SIG-M5 (cell line): ENCODE results near the gene PKP3.

Source experiments
- DNase-seq: peaks from one replicate; lab custom pipeline; 2025; lab: John Stamatoyannopoulos, UW

PKP3 gene

DNA sequence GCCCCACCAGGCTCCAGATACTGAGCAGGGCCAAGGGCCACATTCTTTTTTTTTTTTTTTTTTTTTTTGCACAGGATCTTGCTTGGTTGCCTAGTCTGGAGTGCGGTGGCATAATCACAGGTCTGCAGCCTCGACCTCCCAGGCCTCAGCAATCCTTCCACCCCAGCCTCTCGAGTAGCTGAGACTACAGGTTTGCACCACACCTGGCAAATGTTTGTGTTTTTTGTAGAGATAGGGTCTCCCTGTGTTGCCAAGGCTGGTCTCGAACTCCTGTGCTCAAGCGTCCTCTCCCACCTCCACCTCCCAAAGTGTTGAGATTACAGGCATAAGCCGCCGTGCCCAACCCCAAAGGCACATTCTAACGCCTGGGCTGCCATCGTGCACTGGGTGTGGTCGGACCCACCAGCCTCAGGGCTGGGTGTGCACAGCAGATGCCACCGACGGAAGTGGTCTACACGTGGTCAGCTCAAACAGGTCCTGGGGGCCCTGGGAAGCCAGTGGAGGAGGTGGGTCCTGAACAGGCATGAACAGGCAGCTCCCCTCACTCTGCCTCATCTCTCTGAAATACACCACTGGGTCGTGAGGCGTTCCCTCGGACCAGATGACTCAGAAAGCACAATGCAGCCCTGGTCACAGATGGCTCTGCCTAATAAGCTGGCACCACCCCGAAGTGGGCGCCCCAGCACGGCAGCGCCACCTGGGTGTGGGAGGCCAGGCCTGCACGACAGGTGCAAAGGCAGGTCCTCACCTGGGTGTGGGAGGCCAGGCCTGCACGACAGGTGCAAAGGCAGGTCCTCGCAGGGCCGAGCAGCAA lies 29.9 kb upstream of the PKP3 start:
- no peak for DNase-seq

DNA sequence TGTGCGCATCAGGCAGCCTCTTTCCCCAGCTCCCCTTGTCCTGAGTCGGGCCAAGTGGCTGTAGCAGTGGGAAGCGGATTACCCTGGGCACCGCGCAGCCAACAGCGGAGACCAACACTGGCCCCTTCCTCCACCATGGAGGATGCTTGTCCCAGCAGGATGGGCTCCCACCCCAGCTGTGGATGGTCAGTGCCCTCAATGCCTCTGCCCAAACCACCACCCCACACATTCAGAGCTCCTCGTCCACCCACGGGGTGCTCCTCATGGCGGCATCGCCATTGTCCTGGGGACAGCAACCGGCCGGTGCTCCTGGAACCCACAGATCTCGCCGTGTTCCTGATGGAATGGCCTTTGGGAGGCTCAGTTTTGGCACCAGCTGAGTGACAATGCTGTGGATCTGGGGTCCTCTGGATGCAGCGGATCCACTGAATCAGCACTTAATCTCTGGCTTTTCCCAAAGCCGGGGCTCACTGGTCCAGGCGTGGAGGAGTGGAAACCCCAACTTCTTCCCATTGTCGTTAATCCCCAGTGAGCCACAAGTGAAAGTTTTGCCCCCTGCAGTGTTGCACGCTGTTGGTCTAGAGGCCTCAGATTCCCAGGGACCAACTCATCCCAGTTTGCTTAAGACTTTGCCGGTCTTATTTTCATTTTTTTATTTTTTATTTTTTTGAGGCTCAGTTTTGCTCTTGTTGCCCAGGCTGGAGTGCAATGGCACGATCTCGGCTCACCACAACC lies 28.9 kb upstream of the PKP3 start:
- DNase-seq: no peak

- no peak for DNase-seq
Measured at GRCh38 chr11:365831-366230, 28.2 kb upstream of the PKP3 start.

GRCh38 chr11:367956-368413 lies 26.0 kb upstream of the PKP3 start:
- DNase-seq: no peak

DNA sequence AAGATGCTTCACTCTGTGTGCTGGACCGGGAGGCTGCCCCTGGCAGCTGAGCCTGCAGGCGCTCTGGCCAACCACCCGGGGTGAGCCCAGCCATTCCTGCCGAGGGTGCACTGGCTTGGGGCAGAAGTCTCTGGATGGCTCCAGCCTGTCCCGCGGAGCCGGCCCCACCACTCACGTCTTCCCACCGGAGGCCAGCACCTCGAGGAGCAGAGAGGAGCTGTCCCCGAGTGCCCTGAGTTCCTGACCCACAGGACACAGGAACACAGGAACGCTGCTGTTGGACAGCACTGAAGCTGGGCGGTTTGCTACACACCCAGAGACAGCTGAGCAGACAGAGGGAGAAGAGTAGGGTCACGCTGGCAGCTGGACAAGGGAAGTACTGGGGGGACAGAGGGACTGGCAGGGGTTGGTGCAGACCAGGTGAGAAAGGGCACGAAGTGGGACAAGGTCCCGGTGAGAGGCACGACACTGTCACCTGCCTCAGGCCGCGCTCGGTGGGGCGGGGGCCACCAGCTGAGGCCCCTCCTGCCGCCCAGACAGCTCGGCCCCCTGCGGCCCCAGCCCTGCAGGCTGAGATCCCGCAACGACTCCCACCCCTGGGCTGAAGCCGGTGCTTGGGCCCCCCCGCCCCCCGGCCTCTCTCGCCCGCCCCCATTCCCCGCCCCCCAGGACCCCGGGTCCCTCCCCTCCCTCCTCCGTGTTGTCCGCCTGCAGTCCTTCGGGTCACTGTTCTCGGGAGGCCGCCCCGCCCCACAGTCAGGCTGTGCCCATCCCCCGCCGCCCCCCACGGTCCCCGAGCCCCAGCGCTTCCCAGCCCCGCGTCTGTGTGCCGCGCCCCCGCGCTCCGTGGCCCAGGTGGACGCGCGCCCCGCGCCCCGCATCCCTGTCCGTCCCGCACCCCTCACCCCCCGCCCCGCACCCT lies 25.3 kb upstream of the PKP3 start:
- no peak for DNase-seq

GRCh38 chr11:369336-370018 lies 24.5 kb upstream of the PKP3 start, which contains the start of gene B4GALNT4:
Gene B4GALNT4 (plus strand): TSS chr11:369499. CDS start chr11:369804, 305 bp downstream.
- DNase-seq: no peak

GRCh38 chr11:370070-370941 lies 23.7 kb upstream of the PKP3 start:
- no peak for DNase-seq

GRCh38 chr11:371051-371450 lies 23.0 kb upstream of the PKP3 start:
- DNase-seq: no peak

- no peak for DNase-seq
Measured at GRCh38 chr11:371716-372590, 22.1 kb upstream of the PKP3 start.

GRCh38 chr11:372809-373715 lies 20.9 kb upstream of the PKP3 start:
- no peak for DNase-seq

DNA sequence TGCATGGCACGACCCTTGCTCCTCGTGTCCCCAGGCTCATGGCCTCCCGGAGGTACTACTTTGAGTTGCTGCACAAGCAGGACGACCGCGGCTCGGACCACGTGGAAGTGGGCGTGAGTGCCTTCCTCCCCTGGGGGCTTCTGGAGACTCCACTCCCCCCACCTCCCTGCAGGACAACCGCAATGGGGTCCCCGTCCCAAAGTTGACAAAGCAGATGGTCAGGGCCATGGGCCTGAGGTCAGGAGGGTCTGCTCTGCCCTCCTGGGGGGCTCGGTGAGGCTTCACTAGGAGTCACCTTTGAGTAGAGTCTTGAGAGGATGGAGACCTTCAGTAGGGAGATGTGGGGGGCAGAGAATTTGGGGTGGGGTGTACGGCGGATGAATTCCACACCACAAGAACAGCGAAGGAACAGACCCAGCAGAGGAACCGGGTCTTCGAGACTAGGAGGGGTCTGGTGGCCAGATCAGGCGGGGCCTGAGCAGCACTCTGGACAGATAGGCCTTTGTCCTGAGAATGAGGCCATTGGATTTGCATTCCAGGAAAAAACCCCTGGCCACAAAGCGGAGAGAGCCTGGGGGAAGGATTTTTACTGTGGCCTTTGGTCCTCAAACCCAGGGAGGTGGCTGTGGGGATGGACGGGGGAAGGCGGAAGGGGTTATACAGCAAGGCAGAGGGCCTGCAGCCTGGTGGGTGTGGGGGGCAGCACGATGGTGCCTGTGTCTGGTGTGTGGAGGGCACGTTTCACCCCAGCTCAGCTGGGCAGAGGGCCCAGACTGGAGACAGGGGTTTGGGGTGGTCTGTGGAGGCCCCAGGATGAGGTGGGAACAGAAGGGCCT lies 20.1 kb upstream of the PKP3 start:
- no peak for DNase-seq

GRCh38 chr11:375065-376025 lies 18.7 kb upstream of the PKP3 start:
- no peak for DNase-seq

- DNase-seq: no peak
Measured at GRCh38 chr11:376531-377173, 17.4 kb upstream of the PKP3 start.

- DNase-seq: no peak
Measured at GRCh38 chr11:377174-377865, 16.7 kb upstream of the PKP3 start.

DNA sequence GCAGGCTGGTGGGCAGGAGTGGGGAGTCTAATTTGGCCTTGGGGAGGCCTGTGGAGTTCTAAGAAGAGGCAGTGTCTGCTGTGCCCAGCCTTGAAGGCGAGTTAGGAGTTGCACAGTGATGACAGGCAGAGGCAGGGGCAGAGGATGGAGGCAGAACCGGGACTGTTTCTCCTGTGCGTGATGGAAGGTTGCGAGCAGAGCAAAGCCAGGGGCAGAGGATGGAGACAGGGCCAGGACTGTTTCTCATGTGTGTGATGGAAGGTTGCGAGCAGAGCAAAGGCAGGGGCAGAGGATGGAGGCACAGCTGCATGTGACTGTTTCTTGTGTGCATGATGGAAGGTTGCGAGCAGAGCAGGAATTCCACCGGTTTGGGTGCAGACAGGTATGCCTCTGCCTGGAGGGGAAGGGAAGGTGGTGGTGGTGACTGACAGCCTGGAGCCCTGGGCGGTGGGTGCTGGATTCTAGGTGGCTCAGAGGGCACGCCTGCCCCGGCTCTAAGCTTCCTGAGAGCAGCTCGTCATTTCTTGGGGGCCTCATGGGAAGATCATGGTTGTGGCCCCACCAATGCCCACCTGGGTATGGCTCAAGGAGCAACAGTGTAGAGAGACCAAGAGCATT lies 16.0 kb upstream of the PKP3 start:
- DNase-seq: no peak
